Esophagus (tissue), 2 donors: ENCODE measurements around the gene EEF1A2. TPM values are rescaled to one million over a fixed set of nuclear protein-coding genes. Genes with fewer than 3 reads are reported as not detected.

ENCODE experiments used
- H3K27ac ChIP-seq, 2 donors: one replicate each; pipeline ENCODE4 v1.5.1; 2013; ENCODE audit warnings: low read depth in 2 of 2, mild to moderate bottlenecking in 2 of 2, inconsistent platforms in 1 of 2, low read length in 1 of 2, moderate library complexity in 1 of 2
- H3K27me3 ChIP-seq, 2 donors: one replicate each; pipeline ENCODE4 v1.6.1; 2013; ENCODE audit warnings: low read length in 2 of 2, control low read depth in 1 of 2, mild to moderate bottlenecking in 1 of 2; ENCODE audit not compliant: insufficient read depth in 2 of 2, control insufficient read depth in 1 of 2
- H3K36me3 ChIP-seq, 2 donors: one replicate each; pipeline ENCODE4 v1.6.1; 2013; ENCODE audit warnings: low read length in 1 of 2; ENCODE audit not compliant: control insufficient read depth in 2 of 2, insufficient read depth in 2 of 2
- H3K4me1 ChIP-seq, 2 donors: one replicate each; pipeline ENCODE4 v1.6.1; 2013; ENCODE audit warnings: low read length in 1 of 2; ENCODE audit not compliant: control insufficient read depth in 2 of 2, insufficient read depth in 2 of 2
- H3K4me3 ChIP-seq, 2 donors: one replicate each; pipeline ENCODE4 v1.5.1; 2013; ENCODE audit warnings: low read length in 2 of 2, mild to moderate bottlenecking in 2 of 2, low read depth in 1 of 2, moderate library complexity in 1 of 2
- H3K9me3 ChIP-seq, 2 donors: one replicate each; pipeline ENCODE4 v1.6.1; 2013; ENCODE audit warnings: mild to moderate bottlenecking in 2 of 2, low read depth in 1 of 2, low read length in 1 of 2, moderate library complexity in 1 of 2; ENCODE audit not compliant: control insufficient read depth in 2 of 2, insufficient read depth in 1 of 2
- WGBS, 2 donors: extraction: QIAGEN DNeasy Blood & Tissue Kit; methylation state at CpG; one replicate each; pipeline ENCODE4 v1.1.7; 2013; 5-methylcytosine and 5-hydroxymethylcytosine counted together
- polyA plus RNA-seq, 2 donors: library from polyadenylated mRNA; stranded (reverse); fragments of 200-250 nt; gene quantifications; one replicate each; pipeline ENCODE4 v1.2.3, GENCODE V29; 2013
- donor health status: healthy with polysubstance abuse.
- donor health status: Bipolar disorder and iron deficiency.

Gene EEF1A2
- polyA plus RNA-seq, 2 donors: 0.86 to 7.3 TPM

DNA sequence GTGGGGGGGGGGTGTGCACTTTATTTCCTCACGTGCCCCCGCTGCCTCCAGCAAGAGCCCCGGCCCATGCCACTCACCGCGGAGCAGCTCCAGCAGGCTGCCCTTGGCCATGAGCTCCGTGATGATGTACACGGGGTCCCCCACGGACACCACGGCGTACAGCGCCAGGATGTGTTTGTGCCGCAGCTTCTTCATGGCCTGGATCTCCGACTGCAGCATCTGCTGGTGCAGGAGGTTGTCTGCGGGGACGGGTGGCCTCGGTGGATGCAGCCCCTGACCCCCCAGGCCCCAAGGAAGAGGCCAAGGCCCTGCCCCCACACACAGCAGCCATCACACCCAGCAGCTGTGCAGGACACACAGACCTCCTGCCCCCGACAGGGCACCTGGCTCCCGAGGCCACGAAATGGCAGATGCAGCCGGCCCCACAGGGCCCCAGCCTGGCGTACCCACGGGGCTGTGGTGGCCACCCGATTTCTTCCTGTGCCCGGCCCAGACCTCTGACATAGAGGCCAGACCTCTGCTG, 33.6 kb upstream of the EEF1A2 start:
- H3K27ac ChIP-seq: no peak overlapping the region
- no peaks in the 10 kb centered on the region for H3K27me3 ChIP-seq
- H3K9me3 ChIP-seq: peaks cover 0 to 2% of the 10 kb centered on the region in 2 donors
- H3K36me3 ChIP-seq: peaks cover 0 to 21% of the 10 kb centered on the region in 2 donors
- 74 to 82% methylated on average over 24 of the region's 24 CpGs for WGBS, 2 donors
- H3K4me1 ChIP-seq: peaks cover 0 to 36% of the 10 kb centered on the region in 2 donors
- no peak overlapping the region for H3K4me3 ChIP-seq

DNA sequence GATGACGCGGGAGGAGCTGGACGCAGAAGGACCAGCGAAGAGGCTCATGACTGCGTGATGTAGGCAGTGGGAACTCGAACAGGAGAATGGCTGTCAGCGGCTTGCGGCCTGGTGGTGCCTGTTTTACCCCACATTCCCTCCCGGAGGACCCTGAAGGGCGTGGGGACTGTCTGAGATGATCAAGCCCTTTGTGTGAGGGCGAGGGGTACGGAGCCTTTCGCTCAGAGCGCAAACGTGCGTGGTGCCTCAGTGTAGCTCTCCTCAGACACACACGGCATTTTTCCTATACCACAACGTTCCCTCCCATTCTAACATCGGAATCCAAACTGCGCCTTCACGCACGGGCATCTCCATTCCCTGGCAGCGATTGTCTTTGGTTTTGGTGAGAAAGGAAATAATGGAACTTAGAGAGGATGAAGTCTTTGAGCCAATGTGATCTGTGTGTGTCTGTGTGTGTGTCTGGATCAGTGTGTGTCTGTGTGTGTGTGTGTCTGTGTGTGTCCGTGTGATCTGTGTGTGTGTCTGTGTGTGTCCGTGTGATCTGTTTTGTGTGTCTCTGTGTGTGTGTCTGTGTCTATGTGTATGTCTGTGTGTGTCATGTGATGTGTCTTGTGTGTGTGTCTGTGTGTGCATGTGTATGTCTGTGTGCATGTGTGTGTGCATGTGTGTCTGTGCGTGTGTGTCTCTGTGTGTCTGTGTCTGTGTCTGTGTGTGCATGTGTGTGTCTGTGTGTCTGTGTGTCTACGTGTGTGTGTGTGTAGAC, 33.0 kb upstream of the EEF1A2 start:
- no peak overlapping the region for H3K27ac ChIP-seq
- H3K4me1 ChIP-seq: peaks cover 0 to 36% of the 10 kb centered on the region in 2 donors
- H3K36me3 ChIP-seq: peaks cover 0 to 21% of the 10 kb centered on the region in 2 donors
- H3K4me3 ChIP-seq: no peak overlapping the region
- peaks cover 0 to 2% of the 10 kb centered on the region in 2 donors for H3K9me3 ChIP-seq
- no peaks in the 10 kb centered on the region for H3K27me3 ChIP-seq
- WGBS, 2 donors: 80 to 85% methylated on average over 27 of the region's 27 CpGs

DNA sequence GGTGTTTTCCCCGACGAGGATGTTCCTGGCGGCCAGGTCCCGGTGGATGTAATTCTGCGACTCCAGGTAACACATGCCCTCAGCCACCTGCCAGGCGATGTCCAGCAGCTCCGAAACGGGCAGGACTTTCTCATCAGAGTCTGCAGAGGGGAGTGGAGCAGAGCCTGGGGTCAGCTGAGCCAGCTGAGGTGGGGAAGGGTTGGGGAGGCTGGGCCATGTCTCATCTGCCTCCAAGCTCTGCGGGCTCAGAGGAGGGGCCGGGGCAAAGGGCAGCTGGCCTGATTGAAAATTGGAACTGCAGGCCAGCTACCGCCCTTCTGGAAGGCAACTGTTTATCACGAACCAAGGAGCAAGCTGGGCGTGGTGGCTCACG, 31.9 kb upstream of the EEF1A2 start:
- Histone ChIP-seq H3K9me3 (peaks cover 0 to 2% of the 10 kb centered on the region in 2 donors), H3K4me3 (no peak overlapping the region), H3K27me3 (no peaks in the 10 kb centered on the region), H3K36me3 (peaks cover 0 to 21% of the 10 kb centered on the region in 2 donors), H3K4me1 (peaks cover 0 to 33% of the 10 kb centered on the region in 2 donors), H3K27ac (peak overlapping the region in 1 of 2 donors; percentile 34)
- 60 to 63% methylated on average over 14 of the region's 14 CpGs for WGBS, 2 donors

DNA sequence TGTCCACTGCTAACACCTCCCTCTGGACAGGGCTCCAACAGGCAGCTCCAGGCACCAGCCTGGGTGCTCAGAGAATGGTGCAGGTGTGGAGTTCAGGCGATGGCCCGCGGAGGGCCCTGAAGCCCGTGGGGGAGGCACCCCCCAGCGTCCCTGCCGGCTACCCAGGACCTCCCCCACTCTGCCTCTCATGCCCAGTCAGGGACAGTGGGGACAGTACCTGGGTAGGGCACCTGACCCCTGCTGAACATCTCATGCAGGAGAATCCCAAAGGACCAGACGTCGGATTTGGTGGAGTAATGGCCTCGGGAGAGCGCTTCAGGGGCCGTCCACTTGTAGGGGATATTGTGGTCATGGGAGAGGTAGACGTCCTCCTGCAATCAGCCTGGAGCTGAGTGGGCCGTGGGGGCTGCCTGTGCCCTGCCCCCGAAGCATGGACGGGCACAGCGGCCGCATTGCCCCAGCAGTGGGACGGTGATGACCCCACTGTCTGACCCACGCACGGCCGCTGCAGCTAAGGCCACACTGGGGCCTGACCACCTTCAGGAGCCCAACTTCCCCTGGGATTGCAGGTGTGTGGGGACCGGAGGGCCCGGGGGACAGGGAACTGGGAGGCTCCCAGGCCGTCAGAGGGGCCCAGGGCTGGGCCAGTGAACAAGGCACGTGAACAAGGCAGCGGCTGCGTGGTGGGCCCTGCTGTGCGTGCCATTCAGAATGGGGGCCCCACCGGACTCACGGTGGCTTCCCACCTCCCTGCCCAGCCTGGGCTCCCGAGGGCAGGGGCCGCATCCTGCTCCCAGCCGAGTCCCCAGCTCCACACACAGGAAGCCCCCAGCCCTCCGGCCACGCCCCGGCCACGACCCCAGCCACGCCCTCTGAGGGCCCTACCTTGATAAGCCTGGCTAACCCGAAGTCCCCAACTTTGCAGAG, 31.2 kb upstream of the EEF1A2 start:
- WGBS, 2 donors: 71 to 74% methylated on average over 39 of the region's 39 CpGs
- H3K27ac ChIP-seq: peak overlapping the region in 1 of 2 donors; percentile 34
- H3K27me3 ChIP-seq: no peaks in the 10 kb centered on the region
- peaks cover 0 to 30% of the 10 kb centered on the region in 2 donors for H3K4me1 ChIP-seq
- H3K9me3 ChIP-seq: peaks cover 0 to 2% of the 10 kb centered on the region in 2 donors
- H3K36me3 ChIP-seq: peaks cover 0 to 21% of the 10 kb centered on the region in 2 donors
- H3K4me3 ChIP-seq: no peak overlapping the region

DNA sequence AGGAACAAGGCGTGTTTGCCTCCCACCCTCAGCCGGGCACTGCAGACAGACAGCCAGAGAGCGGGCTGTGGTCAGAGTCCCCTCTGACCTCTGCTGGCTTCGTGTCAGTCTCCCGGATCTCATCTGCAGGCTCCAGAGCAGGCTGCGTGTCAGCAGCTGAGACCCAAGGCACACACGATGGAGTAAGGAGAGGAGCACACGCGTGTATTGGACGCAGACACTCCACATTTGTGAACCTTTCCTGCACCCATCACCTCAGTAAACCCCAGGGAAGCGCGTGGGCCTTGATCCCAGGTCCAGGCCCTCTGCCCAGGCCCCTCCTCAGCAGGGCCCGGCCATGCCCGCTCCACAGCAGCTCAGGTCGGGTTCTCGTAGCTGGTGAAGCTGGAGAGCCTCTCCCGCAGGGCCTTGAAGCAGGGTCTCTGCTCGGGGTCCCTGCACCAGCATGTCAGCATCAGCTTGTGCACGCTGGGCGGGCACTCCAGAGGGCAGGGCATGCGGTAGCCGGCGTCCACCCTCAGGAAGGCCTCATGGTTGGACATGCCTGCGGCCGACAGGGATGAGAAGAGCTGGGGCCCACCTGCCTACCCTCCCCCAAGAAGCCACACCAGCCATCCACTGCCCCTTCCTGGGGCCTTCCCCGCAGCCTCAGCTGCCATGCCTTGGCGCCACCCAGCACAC, 30.4 kb upstream of the EEF1A2 start:
- Histone ChIP-seq H3K27ac (peak overlapping the region in 1 of 2 donors; percentile 78), H3K9me3 (peaks cover 0 to 2% of the 10 kb centered on the region in 2 donors), H3K4me3 (no peak overlapping the region), H3K36me3 (peaks cover 0 to 21% of the 10 kb centered on the region in 2 donors), H3K4me1 (peaks cover 0 to 22% of the 10 kb centered on the region in 2 donors), H3K27me3 (no peaks in the 10 kb centered on the region)
- 79 to 81% methylated on average over 27 of the region's 27 CpGs for WGBS, 2 donors

DNA sequence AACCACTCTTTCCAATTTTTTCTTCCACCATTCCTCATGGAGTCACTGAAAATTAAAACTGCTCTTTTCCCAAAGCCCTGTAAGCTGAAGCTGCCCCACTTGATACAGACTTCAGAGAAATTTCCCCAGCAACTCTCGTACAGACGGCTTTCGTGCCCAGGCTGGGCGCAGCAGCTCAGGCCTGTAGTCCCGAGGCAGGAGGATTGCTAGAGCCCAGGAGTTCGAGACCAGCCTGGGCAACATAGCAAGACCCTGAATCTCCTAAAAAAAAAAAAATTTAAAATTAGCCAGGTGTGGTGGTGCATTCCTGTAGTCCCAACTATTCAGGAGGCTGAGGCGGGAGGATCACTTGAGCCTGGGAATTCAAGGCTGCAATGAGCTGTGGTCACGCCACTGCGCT, 28.3 kb upstream of the EEF1A2 start:
- Histone ChIP-seq H3K9me3 (peaks cover 0 to 8% of the 10 kb centered on the region in 2 donors), H3K27ac (no peak overlapping the region), H3K4me1 (peaks cover 0 to 21% of the 10 kb centered on the region in 2 donors), H3K36me3 (peaks cover 0 to 32% of the 10 kb centered on the region in 2 donors), H3K27me3 (no peaks in the 10 kb centered on the region), H3K4me3 (no peak overlapping the region)
- 81 to 84% methylated on average over 9 of the region's 9 CpGs for WGBS, 2 donors

DNA sequence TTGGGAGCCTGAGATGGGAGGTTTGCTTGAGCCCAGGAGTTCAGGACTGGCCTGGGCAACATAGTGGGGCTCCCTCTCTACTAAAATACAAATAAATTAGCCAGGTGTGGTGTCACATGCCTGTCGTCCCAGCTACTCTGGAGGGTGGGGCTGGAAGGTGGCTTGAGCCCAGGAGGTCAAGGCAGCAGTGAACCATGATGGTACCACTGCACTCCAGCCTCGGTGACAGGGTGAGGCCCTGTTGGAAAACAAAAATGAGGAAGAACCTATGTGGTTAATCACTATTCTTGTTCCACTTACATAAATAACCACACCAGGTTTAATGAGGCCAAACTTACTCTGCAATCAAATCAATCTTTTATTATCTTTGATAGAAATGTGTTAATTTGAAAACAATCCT, 27.1 kb upstream of the EEF1A2 start:
- Histone ChIP-seq H3K27me3 (no peaks in the 10 kb centered on the region), H3K4me3 (no peak overlapping the region), H3K27ac (peak overlapping the region in 1 of 2 donors; percentile 69), H3K4me1 (peaks cover 0 to 18% of the 10 kb centered on the region in 2 donors), H3K36me3 (peaks cover 0 to 34% of the 10 kb centered on the region in 2 donors), H3K9me3 (peaks cover 0 to 6% of the 10 kb centered on the region in 2 donors)
- 7 to 14% methylated on average over 2 of the region's 2 CpGs for WGBS, 2 donors

DNA sequence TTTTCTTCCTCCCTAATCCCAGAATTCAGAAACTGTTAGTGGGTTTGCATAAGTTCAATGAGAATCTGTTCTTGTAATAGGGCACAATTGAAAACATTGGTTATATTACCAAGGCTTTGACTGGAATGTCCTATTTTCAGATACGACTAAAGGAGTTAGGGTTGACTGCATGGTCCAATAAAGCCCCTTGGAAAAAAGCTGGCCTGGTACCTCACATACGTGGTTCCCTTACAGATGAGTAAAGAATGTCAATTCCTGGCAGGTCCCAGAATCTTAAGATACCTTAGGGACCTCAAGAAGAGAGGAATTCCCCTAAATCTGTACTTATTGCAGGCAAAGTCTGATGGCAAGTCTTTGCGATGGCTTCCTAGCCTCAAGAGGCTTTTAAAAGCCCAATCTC, 26.3 kb upstream of the EEF1A2 start:
- Histone ChIP-seq H3K9me3 (peaks cover 0 to 6% of the 10 kb centered on the region in 2 donors), H3K27me3 (no peaks in the 10 kb centered on the region), H3K4me3 (no peak overlapping the region), H3K27ac (peak overlapping the region in 1 of 2 donors; percentile 79), H3K4me1 (peaks cover 0 to 18% of the 10 kb centered on the region in 2 donors), H3K36me3 (peaks cover 0 to 30% of the 10 kb centered on the region in 2 donors)
- WGBS, 2 donors: 58 to 68% methylated on average over 3 of the region's 3 CpGs
